ENCODE data around the gene SHMT2. TPM values are rescaled to one million over a fixed set of nuclear protein-coding genes. Genes with fewer than 3 reads are reported as not detected.
"Not testable (repeated sequence)": the region's sequence is repeated elsewhere in the genome, so short reads cannot be mapped to it uniquely, and the experiment has no call there.

The SHMT2 gene
- total RNA-seq, 1 donor from 2014 or later = 63.3 TPM

DNA sequence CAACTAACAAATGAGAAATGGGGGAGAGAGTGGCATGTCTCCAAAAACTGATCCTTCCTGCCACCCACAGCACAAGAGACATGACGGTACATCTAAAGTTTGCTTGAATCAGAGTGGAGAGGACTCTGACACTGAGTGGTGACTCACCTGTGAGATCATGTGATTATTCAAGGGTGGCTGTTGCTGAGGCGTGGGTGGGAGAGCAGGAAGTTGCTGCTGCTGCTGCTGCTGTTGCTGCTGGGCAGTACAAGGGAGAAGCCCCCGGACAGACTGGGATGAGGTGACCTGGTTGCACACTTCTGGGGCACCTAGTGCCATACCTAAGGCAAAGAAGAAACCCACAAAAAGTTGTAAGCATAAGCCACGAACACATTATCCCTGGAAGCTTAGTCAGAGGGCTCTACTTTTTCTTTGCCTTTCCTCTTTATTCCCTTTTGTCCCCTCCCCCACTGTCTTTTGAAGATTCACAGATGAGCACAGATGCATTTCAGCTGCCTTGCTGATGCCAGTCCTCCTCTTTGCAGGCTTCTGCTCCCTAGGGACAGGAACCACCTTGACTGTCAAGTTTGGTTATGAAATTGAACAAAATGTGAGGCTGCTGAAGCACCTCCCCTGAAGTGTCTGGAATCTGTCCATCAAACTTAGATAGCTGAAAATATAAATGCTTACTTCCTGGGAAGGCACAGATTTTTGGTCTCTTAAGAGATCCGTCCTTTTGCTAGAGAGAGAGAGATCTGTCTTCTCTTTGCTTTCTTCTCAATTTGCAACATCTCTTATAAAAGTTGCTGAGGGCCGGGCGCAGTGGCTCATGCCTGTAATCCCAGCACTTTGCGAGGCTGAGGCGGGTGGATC is 50.9 kb downstream of the SHMT2 start:
- TF ChIP-seq, protein P1, sequence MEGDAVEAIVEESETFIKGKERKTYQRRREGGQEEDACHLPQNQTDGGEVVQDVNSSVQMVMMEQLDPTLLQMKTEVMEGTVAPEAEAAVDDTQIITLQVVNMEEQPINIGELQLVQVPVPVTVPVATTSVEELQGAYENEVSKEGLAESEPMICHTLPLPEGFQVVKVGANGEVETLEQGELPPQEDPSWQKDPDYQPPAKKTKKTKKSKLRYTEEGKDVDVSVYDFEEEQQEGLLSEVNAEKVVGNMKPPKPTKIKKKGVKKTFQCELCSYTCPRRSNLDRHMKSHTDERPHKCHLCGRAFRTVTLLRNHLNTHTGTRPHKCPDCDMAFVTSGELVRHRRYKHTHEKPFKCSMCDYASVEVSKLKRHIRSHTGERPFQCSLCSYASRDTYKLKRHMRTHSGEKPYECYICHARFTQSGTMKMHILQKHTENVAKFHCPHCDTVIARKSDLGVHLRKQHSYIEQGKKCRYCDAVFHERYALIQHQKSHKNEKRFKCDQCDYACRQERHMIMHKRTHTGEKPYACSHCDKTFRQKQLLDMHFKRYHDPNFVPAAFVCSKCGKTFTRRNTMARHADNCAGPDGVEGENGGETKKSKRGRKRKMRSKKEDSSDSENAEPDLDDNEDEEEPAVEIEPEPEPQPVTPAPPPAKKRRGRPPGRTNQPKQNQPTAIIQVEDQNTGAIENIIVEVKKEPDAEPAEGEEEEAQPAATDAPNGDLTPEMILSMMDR (IDR thresholded peaks at IDR 0.05; ENCODE audit: unreplicated experiment) = no peak
- Mint-ChIP-seq H3K36me3 (ENCODE audit: low read depth, unreplicated experiment) (peaks cover 32% of the 10 kb centered on the region), H3K4me3 (ENCODE audit: unreplicated experiment) (no peak overlapping the region), H3K27ac (ENCODE audit: unreplicated experiment) (no peak overlapping the region), H3K9me3 (ENCODE audit: unreplicated experiment) (no peaks in the 10 kb centered on the region), H3K27me3 (ENCODE audit: unreplicated experiment) (peaks cover 3% of the 10 kb centered on the region), H3K4me1 (ENCODE audit: unreplicated experiment) (no peaks in the 10 kb centered on the region)
- no peak for DNase-seq (ENCODE audit: low spot score)

DNA sequence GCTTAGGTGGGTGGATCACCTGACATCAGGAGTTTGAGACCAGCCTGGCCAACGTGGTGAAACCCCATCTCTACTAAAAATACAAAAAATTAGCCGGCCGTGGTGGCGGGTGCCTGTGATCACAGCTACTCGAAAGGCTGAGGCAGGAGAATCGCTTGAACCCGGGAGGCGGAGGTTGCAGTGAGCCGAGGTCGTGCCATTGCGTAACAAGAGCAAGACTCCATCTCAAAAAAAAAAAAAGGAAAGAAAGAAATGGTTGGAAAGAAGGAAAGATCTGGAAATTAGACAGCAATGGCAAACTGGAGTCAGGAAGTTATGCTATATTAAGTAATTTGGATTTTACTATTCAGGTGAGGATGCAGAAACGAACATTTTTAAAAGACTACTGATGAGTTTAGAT is 52.6 kb downstream of the SHMT2 start:
- not testable (repeated sequence) for DNase-seq (ENCODE audit: low spot score); H3K4me3 Mint-ChIP-seq (ENCODE audit: unreplicated experiment); H3K27ac Mint-ChIP-seq (ENCODE audit: unreplicated experiment); H3K9me3 Mint-ChIP-seq (ENCODE audit: unreplicated experiment); H3K27me3 Mint-ChIP-seq (ENCODE audit: unreplicated experiment); H3K4me1 Mint-ChIP-seq (ENCODE audit: unreplicated experiment)
- H3K36me3 Mint-ChIP-seq (ENCODE audit: low read depth, unreplicated experiment) = peaks cover 34% of the 10 kb centered on the region

Small RNA genes within 50 kb of the gene (microRNA-seq; reads per million reads assigned to microRNA genes)
- 6.5 reads per million, percentile 52 among the genes with 10 or more reads in this experiment for gene MIR1228 (ENCODE audit: unreplicated experiment)

Other genes starting within 250 kb of the SHMT2 start
- 23.9 TPM for gene ZBTB39, start 223.2 kb upstream of the SHMT2 start, total RNA-seq (ENCODE audit: unreplicated experiment)
- 18.0 TPM for gene TAC3, start 213.2 kb upstream of the SHMT2 start, total RNA-seq (ENCODE audit: unreplicated experiment)
- 0.36 TPM for gene MYO1A, start 179.6 kb upstream of the SHMT2 start, total RNA-seq (ENCODE audit: unreplicated experiment)
- 17.6 TPM for gene NEMP1, start 150.9 kb upstream of the SHMT2 start, total RNA-seq (ENCODE audit: unreplicated experiment)
- 14.0 TPM for gene NAB2, start 140.6 kb upstream of the SHMT2 start, total RNA-seq (ENCODE audit: unreplicated experiment)
- 139 TPM for gene STAT6, start 118.3 kb upstream of the SHMT2 start, total RNA-seq (ENCODE audit: unreplicated experiment)
- gene LRP1, start 101.2 kb upstream of the SHMT2 start, total RNA-seq (ENCODE audit: unreplicated experiment) = 24.7 TPM
- 0.46 TPM for gene LRP1-AS, start 82.1 kb upstream of the SHMT2 start, total RNA-seq (ENCODE audit: unreplicated experiment)
- gene NXPH4, start 12.9 kb upstream of the SHMT2 start, total RNA-seq (ENCODE audit: unreplicated experiment) = not detected
- gene STAC3, start 21.5 kb downstream of the SHMT2 start, total RNA-seq (ENCODE audit: unreplicated experiment) = 3.3 TPM
- 39.4 TPM for gene R3HDM2, start 201.3 kb downstream of the SHMT2 start, total RNA-seq (ENCODE audit: unreplicated experiment)
- gene INHBC, start 205.1 kb downstream of the SHMT2 start, total RNA-seq (ENCODE audit: unreplicated experiment) = not detected
- not detected for gene INHBE, start 225.6 kb downstream of the SHMT2 start, total RNA-seq (ENCODE audit: unreplicated experiment)
- gene GLI1, start 230.1 kb downstream of the SHMT2 start, total RNA-seq (ENCODE audit: unreplicated experiment) = 0.77 TPM